ENCODE results near the gene CCNK.

Gene CCNK

GRCh38 chr14:99517643-99518381 is 36.6 kb downstream of the CCNK start:
- H2AFZ ChIP-seq (ENCODE audit: low read depth, low read length, severe bottlenecking): no peak overlapping the region
- TF ChIP-seq EZH2phosphoT487 (conservative IDR thresholded peaks at IDR 0.05; ENCODE audit: low read length) (no peak), CTCF (IDR thresholded peaks at IDR 0.05; ENCODE audit: insufficient read depth, low read length, poor library complexity, severe bottlenecking) (no peak)

GRCh38 chr14:99518441-99519346 is 37.5 kb downstream of the CCNK start:
- no peak overlapping the region for H3K4me2 ChIP-seq (ENCODE audit: low read depth, low read length, poor library complexity, severe bottlenecking)
- no peak for TF ChIP-seq EZH2phosphoT487 (conservative IDR thresholded peaks at IDR 0.05; ENCODE audit: low read length)
- TF ChIP-seq CTCF (IDR thresholded peaks at IDR 0.05; ENCODE audit: insufficient read depth, low read length, poor library complexity, severe bottlenecking): peak; percentile 89
- no peak overlapping the region for H3K4me3 ChIP-seq (ENCODE audit: insufficient read depth, low read length, poor library complexity, severe bottlenecking)
- no peak overlapping the region for H2AFZ ChIP-seq (ENCODE audit: low read depth, low read length, severe bottlenecking)
- no peaks in the 10 kb centered on the region for H3K27me3 ChIP-seq (ENCODE audit: low read length)
- H3K79me2 ChIP-seq (ENCODE audit: insufficient read depth, low read length): no peaks in the 10 kb centered on the region
- H3K9me3 ChIP-seq (ENCODE audit: insufficient read depth, low read length): no peaks in the 10 kb centered on the region
- H3K9me2 ChIP-seq (replicated peaks; ENCODE audit: insufficient read depth, low read length): no peaks in the 10 kb centered on the region
- H4K20me1 ChIP-seq (ENCODE audit: low read depth, low read length): no peaks in the 10 kb centered on the region
- H3K9ac ChIP-seq (ENCODE audit: low read length): no peak overlapping the region
- H3K27ac ChIP-seq (ENCODE audit: low read depth, low read length): no peak overlapping the region
- no peaks in the 10 kb centered on the region for H3K36me3 ChIP-seq (ENCODE audit: low read length)
- no peaks in the 10 kb centered on the region for H3F3A ChIP-seq (ENCODE audit: insufficient read depth)

More at GRCh38 chr14:99517643-99518381, 36.6 kb downstream of the CCNK start:
- H4K20me1 ChIP-seq (ENCODE audit: low read depth, low read length): no peaks in the 10 kb centered on the region
- no peak overlapping the region for H3K27ac ChIP-seq (ENCODE audit: low read depth, low read length)
- H3F3A ChIP-seq (ENCODE audit: insufficient read depth): no peaks in the 10 kb centered on the region
- H3K79me2 ChIP-seq (ENCODE audit: insufficient read depth, low read length): no peaks in the 10 kb centered on the region
- no peaks in the 10 kb centered on the region for H3K27me3 ChIP-seq (ENCODE audit: low read length)
- no peak overlapping the region for H3K9ac ChIP-seq (ENCODE audit: low read length)
- H3K4me2 ChIP-seq (ENCODE audit: low read depth, low read length, poor library complexity, severe bottlenecking): no peak overlapping the region
- H3K36me3 ChIP-seq (ENCODE audit: low read length): no peaks in the 10 kb centered on the region
- no peaks in the 10 kb centered on the region for H3K9me3 ChIP-seq (ENCODE audit: insufficient read depth, low read length)
- H3K4me3 ChIP-seq (ENCODE audit: insufficient read depth, low read length, poor library complexity, severe bottlenecking): no peak overlapping the region
- H3K9me2 ChIP-seq (replicated peaks; ENCODE audit: insufficient read depth, low read length): no peaks in the 10 kb centered on the region

- no peak overlapping the region for H3K9ac ChIP-seq (ENCODE audit: low read length)
- H3K4me2 ChIP-seq (ENCODE audit: low read depth, low read length, poor library complexity, severe bottlenecking): no peak overlapping the region
- H3K79me2 ChIP-seq (ENCODE audit: insufficient read depth, low read length): no peaks in the 10 kb centered on the region
- no peaks in the 10 kb centered on the region for H3K27me3 ChIP-seq (ENCODE audit: low read length)
- H3K9me2 ChIP-seq (replicated peaks; ENCODE audit: insufficient read depth, low read length): no peaks in the 10 kb centered on the region
- H3K27ac ChIP-seq (ENCODE audit: low read depth, low read length): no peak overlapping the region
- H3K4me3 ChIP-seq (ENCODE audit: insufficient read depth, low read length, poor library complexity, severe bottlenecking): no peak overlapping the region
- H2AFZ ChIP-seq (ENCODE audit: low read depth, low read length, severe bottlenecking): no peak overlapping the region
- no peaks in the 10 kb centered on the region for H3F3A ChIP-seq (ENCODE audit: insufficient read depth)
- no peaks in the 10 kb centered on the region for H4K20me1 ChIP-seq (ENCODE audit: low read depth, low read length)
- H3K36me3 ChIP-seq (ENCODE audit: low read length): no peaks in the 10 kb centered on the region
- H3K9me3 ChIP-seq (ENCODE audit: insufficient read depth, low read length): no peaks in the 10 kb centered on the region
- TF ChIP-seq EZH2phosphoT487 (conservative IDR thresholded peaks at IDR 0.05; ENCODE audit: low read length): no peak
- TF ChIP-seq CTCF (IDR thresholded peaks at IDR 0.05; ENCODE audit: insufficient read depth, low read length, poor library complexity, severe bottlenecking): no peak
These were observed 38.2 kb downstream of the CCNK start for GRCh38 chr14:99519347-99519881.

Measured in SU-DHL-6 (cell line).